ENCODE measurements around the gene RHOT2.

DNA sequence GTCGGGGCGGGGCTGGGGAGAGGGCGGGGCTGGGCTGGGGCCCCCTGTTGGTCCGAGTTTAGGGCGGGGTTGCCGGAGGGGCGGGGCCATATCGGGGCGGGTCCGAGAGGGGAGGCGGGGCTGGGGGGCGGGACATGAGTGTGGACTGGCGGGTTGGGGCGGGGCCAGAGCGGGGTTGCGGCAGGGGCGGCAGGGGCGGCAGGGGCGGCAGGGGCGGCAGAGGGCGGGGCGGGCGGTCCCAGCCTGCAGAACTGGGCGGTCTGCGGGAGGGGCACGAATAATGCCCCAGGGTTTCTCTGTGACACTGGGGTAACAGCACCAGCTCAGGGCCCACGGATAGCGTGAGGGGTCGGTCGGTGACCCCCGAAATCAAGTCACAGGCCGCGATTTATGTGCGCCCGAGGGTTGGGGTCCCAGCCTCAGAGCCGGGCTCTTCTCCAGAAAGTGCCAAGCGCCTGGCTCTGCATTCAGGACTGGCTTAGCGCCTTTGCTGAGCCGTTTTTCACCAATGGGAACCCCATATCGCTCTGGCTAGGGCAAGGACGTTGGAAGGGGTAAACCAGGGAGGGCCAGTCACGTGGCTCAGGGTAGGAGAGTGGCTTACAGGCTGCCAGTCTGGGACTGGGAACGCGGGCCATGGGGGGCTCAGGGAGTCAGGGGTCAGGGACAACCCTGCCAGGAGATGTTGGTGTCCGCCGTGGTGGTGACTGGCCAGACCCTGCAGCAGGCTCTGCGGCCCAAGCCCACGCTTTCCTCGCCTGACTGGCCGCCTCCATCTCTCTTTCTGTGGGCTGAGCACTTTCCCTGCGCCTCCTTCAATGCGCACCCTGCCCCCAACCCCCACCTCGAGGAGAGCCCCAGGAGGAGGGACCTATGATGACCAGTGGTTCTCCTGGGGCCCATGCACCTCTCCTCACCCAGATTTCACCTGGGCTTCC, 30.6 kb upstream of the RHOT2 start:
- no peak for TF ChIP-seq CTCF (IDR thresholded peaks at IDR 0.05; ENCODE audit: low read depth, low read length)
- TF ChIP-seq POLR2A (IDR thresholded peaks at IDR 0.05; ENCODE audit: extremely low read depth, insufficient read length) = no peak

Data from NB4 (cell line).